Liver (tissue), 9 donors: Measurements from ENCODE around the gene TOMM7. TPM values are rescaled to one million over a fixed set of nuclear protein-coding genes. Genes with fewer than 3 reads are reported as not detected.

Experiments
- DNase-seq: peaks from one replicate; pipeline ENCODE4 v3.0.0-alpha.2; 2017; ENCODE audit warnings: low spot score
- H3K27ac ChIP-seq, 2 donors: one replicate each; pipeline ENCODE4 v1.7.0; 2013; ENCODE audit warnings: inconsistent platforms in 2 of 2, low read length in 2 of 2, control low read depth in 1 of 2, low read depth in 1 of 2, mild to moderate bottlenecking in 1 of 2
- H3K27me3 ChIP-seq, 4 donors: one replicate each; pipeline versions ENCODE4 v1.6.1 to v1.7.0; 2013; ENCODE audit warnings: low read length in 3 of 4, inconsistent platforms in 1 of 4, mild to moderate bottlenecking in 1 of 4, moderate library complexity in 1 of 4; ENCODE audit not compliant: control insufficient read depth in 4 of 4, insufficient read depth in 4 of 4
- H3K36me3 ChIP-seq, 4 donors: one replicate each; pipeline versions ENCODE4 v1.6.1 to v1.7.0; 2013; ENCODE audit warnings: low read length in 3 of 4, mild to moderate bottlenecking in 3 of 4, low read depth in 1 of 4, moderate library complexity in 1 of 4; ENCODE audit not compliant: control insufficient read depth in 4 of 4, insufficient read depth in 3 of 4
- H3K4me1 ChIP-seq, 4 donors: one replicate each; pipeline versions ENCODE4 v1.6.1 to v1.7.0; 2013; ENCODE audit warnings: low read length in 3 of 4, mild to moderate bottlenecking in 3 of 4, moderate library complexity in 1 of 4; ENCODE audit not compliant: control insufficient read depth in 4 of 4, insufficient read depth in 4 of 4
- H3K4me3 ChIP-seq, 3 donors: one replicate each; pipeline versions ENCODE4 v1.6.1 to v1.7.0; 2013; ENCODE audit warnings: low read length in 3 of 3, control low read depth in 1 of 3, low read depth in 1 of 3, mild to moderate bottlenecking in 1 of 3
- H3K9ac ChIP-seq, 2 donors: one replicate each; pipeline ENCODE4 v1.7.0; 2013; ENCODE audit warnings: low read length in 2 of 2, mild to moderate bottlenecking in 2 of 2, moderate library complexity in 2 of 2, control low read depth in 1 of 2, low read depth in 1 of 2
- H3K9me3 ChIP-seq, 4 donors: one replicate each; pipeline versions ENCODE4 v1.6.1 to v1.7.0; 2013; ENCODE audit warnings: low read length in 3 of 4; ENCODE audit not compliant: control insufficient read depth in 4 of 4
- EGR1 ChIP-seq, 2 donors: IDR thresholded peaks; 2 replicates each; pipeline ENCODE4 v1.6.1; 2016 to 2018; ENCODE audit warnings: antibody characterized with exemption in 2 of 2, low read depth in 2 of 2
- FOXA1 ChIP-seq: IDR thresholded peaks from 2 replicates; pipeline ENCODE4 v1.6.1; 2016; ENCODE audit warnings: antibody characterized with exemption
- FOXA2 ChIP-seq: IDR thresholded peaks from 2 replicates; pipeline ENCODE4 v1.6.1; 2016; ENCODE audit warnings: antibody characterized with exemption
- GABPA ChIP-seq, 2 donors: IDR thresholded peaks in 1 of 2; conservative IDR thresholded peaks in 1 of 2; 2 replicates each; pipeline ENCODE4 v1.6.1; 2016; ENCODE audit warnings: antibody characterized with exemption in 2 of 2, mild to moderate bottlenecking in 1 of 2, moderate library complexity in 1 of 2
- HNF4A ChIP-seq, 2 donors: conservative IDR thresholded peaks; 2 replicates each; pipeline ENCODE4 v1.6.1; 2016; ENCODE audit warnings: antibody characterized with exemption in 2 of 2, mild to moderate bottlenecking in 2 of 2
- HNF4G ChIP-seq: IDR thresholded peaks from 2 replicates; pipeline ENCODE4 v1.6.1; 2016; ENCODE audit warnings: antibody characterized with exemption
- JUND ChIP-seq, 2 donors: IDR thresholded peaks; 2 replicates each; pipeline ENCODE4 v1.6.1; 2016; ENCODE audit warnings: antibody characterized with exemption in 2 of 2
- MAX ChIP-seq: IDR thresholded peaks from 2 replicates; pipeline ENCODE4 v1.6.1; 2016; ENCODE audit warnings: antibody characterized with exemption
- NR2F2 ChIP-seq: IDR thresholded peaks from 2 replicates; pipeline ENCODE4 v1.6.1; 2016; ENCODE audit warnings: antibody characterized with exemption
- RAD21 ChIP-seq, 2 donors: IDR thresholded peaks; 2 replicates each; pipeline ENCODE4 v1.6.1; 2016; ENCODE audit warnings: antibody characterized with exemption in 2 of 2, mild to moderate bottlenecking in 2 of 2
- REST ChIP-seq: IDR thresholded peaks from 2 replicates; pipeline ENCODE4 v1.6.1; 2016; ENCODE audit warnings: antibody characterized with exemption, mild to moderate bottlenecking
- SP1 ChIP-seq: IDR thresholded peaks from 2 replicates; pipeline ENCODE4 v1.6.1; 2018; ENCODE audit warnings: antibody characterized with exemption, mild to moderate bottlenecking
- TAF1 ChIP-seq: conservative IDR thresholded peaks from 2 replicates; pipeline ENCODE4 v1.6.1; 2016; ENCODE audit warnings: antibody characterized with exemption, mild to moderate bottlenecking
- YY1 ChIP-seq: IDR thresholded peaks from 2 replicates; pipeline ENCODE4 v1.6.1; 2016; ENCODE audit warnings: antibody characterized with exemption, mild to moderate bottlenecking
- ZBTB33 ChIP-seq: IDR thresholded peaks from 2 replicates; pipeline ENCODE4 v1.6.1; 2016; ENCODE audit warnings: antibody characterized with exemption
- WGBS: extraction: QIAGEN DNeasy Blood & Tissue Kit; methylation state at CpG from one replicate; pipeline ENCODE4 v1.1.7; 2013; 5-methylcytosine and 5-hydroxymethylcytosine counted together
- polyA plus RNA-seq, 2 donors: library from polyadenylated mRNA; stranded (reverse) in 1 of 2; unstranded in 1 of 2; fragments of 200-250 nt in 1 of 2; fragments of >200 nt in 1 of 2; fragmentation: Nextera tagmentation in 1 of 2; extraction: Ambion mirVana in 1 of 2; gene quantifications; one replicate each; pipeline versions ENCODE4 v1.2.1 to v1.2.3, GENCODE V29; 2013 to 2015
- total RNA-seq, 2 donors: library from RNA; depleted of rRNA; stranded (reverse); fragments of >200 nt; gene quantifications; one replicate each; pipeline ENCODE4 v1.2.3, GENCODE V29; 2014
- TF ChIP-seq, protein P1 (sequence below): fragments of 150-350 bp; IDR thresholded peaks from 2 replicates; pipeline ENCODE4 v1.5.1; 2017; ENCODE audit warnings: improper control_type of control experiment, low read depth, low read length; ENCODE audit not compliant: missing input control
- TF ChIP-seq, protein P2 (sequence below): IDR thresholded peaks from 2 replicates; pipeline ENCODE4 v1.6.1; 2016; ENCODE audit warnings: antibody characterized with exemption
- donor health status: healthy.
- donor health status: healthy.
- donor health status: healthy.
- donor health status: healthy.
- donor health status: healthy.

TOMM7 gene
- total and polyA plus RNA-seq, 4 donors, result 39.2 to 271 (median 137) TPM

DNA sequence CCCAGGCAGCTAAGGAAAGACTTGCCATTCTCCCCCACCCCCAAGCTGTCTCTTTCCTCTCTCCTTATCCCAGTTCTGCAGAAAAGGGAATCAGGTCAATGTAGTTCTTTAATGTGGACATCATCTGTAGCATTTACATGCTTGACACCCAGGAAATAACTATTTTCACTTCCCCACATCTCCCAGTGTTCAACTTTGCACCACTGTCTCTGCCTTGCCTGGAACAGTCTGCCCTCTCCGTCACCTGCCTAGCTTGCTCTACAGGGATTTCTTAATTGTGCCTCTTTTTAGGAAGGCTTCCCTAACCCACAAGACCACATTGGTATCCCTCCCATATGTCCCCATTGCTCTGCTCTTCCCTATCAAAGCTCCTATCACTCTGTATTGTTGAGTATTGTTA, 45.9 kb upstream of the TOMM7 start:
- H3K27me3 ChIP-seq, result no peaks in the 10 kb centered on the region
- H3K4me1 ChIP-seq, result peaks cover 4 to 12% (median 9%) of the 10 kb centered on the region in 4 donors
- no peak overlapping the region for H3K4me3 ChIP-seq
- no peak overlapping the region for H3K9ac ChIP-seq
- WGBS, result 94% methylated on average over 1 of the region's 1 CpG
- no peaks in the 10 kb centered on the region for H3K9me3 ChIP-seq
- TF ChIP-seq, protein P1, sequence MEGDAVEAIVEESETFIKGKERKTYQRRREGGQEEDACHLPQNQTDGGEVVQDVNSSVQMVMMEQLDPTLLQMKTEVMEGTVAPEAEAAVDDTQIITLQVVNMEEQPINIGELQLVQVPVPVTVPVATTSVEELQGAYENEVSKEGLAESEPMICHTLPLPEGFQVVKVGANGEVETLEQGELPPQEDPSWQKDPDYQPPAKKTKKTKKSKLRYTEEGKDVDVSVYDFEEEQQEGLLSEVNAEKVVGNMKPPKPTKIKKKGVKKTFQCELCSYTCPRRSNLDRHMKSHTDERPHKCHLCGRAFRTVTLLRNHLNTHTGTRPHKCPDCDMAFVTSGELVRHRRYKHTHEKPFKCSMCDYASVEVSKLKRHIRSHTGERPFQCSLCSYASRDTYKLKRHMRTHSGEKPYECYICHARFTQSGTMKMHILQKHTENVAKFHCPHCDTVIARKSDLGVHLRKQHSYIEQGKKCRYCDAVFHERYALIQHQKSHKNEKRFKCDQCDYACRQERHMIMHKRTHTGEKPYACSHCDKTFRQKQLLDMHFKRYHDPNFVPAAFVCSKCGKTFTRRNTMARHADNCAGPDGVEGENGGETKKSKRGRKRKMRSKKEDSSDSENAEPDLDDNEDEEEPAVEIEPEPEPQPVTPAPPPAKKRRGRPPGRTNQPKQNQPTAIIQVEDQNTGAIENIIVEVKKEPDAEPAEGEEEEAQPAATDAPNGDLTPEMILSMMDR, result no peak
- TF ChIP-seq RAD21 (IDR thresholded peaks at IDR 0.05) (no peak), SP1 (no peak), FOXA2 (no peak), ZBTB33 (no peak), JUND (IDR thresholded peaks at IDR 0.05) (no peak), YY1 (no peak), GABPA (IDR thresholded peaks at IDR 0.05 in 1 of 2, conservative IDR thresholded peaks at IDR 0.05 in 1 of 2) (no peak), NR2F2 (no peak), EGR1 (IDR thresholded peaks at IDR 0.05; ENCODE audit: low read depth in 2 of 2) (no peak), TAF1 (no peak), FOXA1 (no peak), HNF4G (no peak), HNF4A (conservative IDR thresholded peaks at IDR 0.05) (no peak), MAX (no peak), REST (no peak)
- TF ChIP-seq, protein P2, sequence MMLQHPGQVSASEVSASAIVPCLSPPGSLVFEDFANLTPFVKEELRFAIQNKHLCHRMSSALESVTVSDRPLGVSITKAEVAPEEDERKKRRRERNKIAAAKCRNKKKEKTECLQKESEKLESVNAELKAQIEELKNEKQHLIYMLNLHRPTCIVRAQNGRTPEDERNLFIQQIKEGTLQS, result no peak
- no peaks in the 10 kb centered on the region for H3K36me3 ChIP-seq
- H3K27ac ChIP-seq, result no peak overlapping the region
- DNase-seq, result no peak

- no peak overlapping the region for H3K4me3 ChIP-seq
- H3K27ac ChIP-seq, result peak overlapping the region in 1 of 2 donors; percentile 25
- no peaks in the 10 kb centered on the region for H3K36me3 ChIP-seq
- H3K4me1 ChIP-seq, result peaks cover 4 to 12% (median 9%) of the 10 kb centered on the region in 4 donors
- WGBS, result 44% methylated on average over 2 of the region's 2 CpGs
- no peaks in the 10 kb centered on the region for H3K9me3 ChIP-seq
- TF ChIP-seq, protein P2, result no peak
- TF ChIP-seq EGR1 (IDR thresholded peaks at IDR 0.05; ENCODE audit: low read depth in 2 of 2) (no peak), GABPA (IDR thresholded peaks at IDR 0.05 in 1 of 2, conservative IDR thresholded peaks at IDR 0.05 in 1 of 2) (no peak), REST (no peak), FOXA2 (no peak)
- TF ChIP-seq, protein P1, result no peak
- DNase-seq, result no peak
- H3K9ac ChIP-seq, result no peak overlapping the region
- no peaks in the 10 kb centered on the region for H3K27me3 ChIP-seq
Measured at GRCh38 chr7:22867589-22867988, 44.9 kb upstream of the TOMM7 start.
